Mucosa of gallbladder (tissue), 1 donor: Measurements from ENCODE around the gene SUPV3L1. TPM values are rescaled to one million over a fixed set of nuclear protein-coding genes. Genes with fewer than 3 reads are reported as not detected.

Experiments used
- DNase-seq: peaks from one replicate; pipeline ENCODE4 v3.0.0-alpha.2; 2020; ENCODE audit warnings: low spot score
- total RNA-seq: library from RNA; stranded (reverse); gene quantifications from one replicate; pipeline ENCODE4 v1.2.1, GENCODE V29; 2021
- donor health status: DM: no; HTN: no; CAD: no.

SUPV3L1 gene
- total RNA-seq, 1 donor from 2014 or later, result 21.8 TPM

DNA sequence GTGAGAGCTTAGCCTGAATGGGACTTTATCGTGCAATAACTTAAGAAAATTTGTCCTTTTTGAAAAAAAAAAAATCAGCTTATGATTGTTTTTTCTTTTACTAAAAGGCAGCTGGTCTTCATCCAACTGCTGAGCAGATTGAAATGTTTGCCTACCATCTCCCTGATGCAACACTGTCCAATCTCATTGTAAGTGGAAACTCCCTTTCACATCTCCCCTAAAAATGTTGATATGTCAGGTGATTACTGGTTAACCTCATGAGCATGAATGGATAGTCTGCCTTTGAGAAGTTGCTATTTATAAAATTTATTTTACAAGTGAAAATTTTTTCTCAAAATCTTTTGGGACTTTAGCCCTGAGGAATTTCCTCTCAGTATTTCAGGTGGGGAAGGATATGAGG, 22.3 kb downstream of the SUPV3L1 start:
- DNase-seq, result no peak

DNA sequence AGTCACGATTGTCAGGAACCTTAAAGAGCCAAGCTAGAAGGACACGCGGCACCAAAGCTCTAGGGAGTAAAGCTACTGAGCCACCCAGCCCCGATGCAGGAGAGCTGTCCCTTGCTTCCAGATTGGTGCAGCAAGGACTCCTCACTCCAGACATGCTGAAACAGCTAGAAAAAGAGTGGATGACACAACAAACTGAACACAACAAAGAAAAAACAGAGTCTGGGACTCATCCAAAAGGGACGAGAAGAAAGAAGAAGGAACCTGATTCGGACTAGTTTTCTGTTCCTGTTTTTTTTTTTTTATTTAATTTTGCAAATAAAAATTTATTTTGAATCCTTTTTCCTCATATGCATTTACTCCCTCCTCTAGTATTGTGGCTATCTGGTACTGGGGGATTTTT, 28.7 kb downstream of the SUPV3L1 start:
- DNase-seq, result no peak

DNA sequence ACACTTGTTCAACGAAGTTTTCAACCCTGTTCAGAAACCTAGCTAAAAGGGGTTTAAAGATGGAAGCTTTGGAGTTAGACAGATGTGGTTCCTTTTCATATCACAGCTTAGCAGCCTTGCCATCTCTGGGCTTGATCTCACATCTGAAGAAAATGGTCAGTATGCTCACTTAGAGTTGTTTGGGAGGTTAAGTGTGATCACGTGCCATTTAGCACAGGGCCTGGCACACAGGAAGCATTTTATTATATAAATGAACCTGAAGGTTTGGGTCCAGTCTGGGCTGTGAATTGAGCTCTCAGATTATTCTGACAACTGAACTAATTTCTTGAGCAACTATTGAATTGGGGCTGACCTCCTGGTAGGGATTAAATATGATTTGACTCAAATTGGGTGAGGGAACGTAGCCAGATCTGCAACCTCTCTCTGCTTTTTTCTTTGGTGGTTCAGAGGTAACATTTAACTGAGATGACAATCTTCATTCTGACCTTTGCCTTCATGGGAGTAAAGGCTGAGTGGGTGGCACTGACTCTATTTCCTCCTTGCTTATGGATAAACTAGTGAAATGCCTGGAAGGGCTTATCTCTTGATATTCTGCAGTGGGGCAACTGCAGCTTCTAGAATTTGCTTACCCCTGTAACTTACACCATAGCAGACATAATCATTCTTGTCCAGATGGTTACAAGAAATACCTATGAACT, 29.9 kb downstream of the SUPV3L1 start:
- no peak for DNase-seq

DNA sequence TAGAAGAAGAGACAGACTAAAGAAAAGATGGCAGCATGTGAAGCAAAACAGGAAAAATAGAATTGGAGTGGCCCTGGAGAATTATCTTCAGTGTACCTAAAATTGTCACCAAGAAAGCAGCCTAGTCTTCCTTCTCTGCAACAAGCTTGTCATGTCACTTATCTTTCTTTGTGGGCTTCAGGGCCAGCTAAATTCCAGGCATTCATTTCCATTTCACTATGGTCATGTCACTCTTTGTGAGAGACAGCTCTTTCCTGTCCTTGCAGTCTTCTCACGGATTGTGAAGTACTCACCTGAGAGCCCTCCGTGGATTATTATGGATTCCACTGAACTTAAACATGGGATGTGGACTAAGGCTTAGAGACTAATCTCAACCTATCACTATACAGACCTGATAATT, 31.1 kb downstream of the SUPV3L1 start:
- DNase-seq, result no peak

DNA sequence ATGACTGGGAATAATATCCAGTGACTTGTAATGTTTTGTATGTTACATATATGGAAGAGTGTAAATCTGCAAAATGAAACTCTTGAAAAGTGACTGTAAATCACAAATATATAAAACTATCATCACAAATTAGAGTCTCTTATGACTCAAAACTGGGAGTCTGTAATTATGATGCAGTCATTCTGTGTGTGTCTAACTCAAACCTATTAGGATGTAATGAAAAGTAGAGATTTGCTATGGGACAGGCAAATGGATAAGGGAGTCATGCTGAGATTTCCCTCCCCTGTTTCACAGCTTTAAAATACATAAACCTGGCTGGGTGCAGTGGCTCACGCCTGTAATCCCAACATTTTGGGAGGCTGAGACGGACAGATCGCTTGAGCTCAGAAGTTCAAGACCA, 31.5 kb downstream of the SUPV3L1 start:
- no peak for DNase-seq

DNA sequence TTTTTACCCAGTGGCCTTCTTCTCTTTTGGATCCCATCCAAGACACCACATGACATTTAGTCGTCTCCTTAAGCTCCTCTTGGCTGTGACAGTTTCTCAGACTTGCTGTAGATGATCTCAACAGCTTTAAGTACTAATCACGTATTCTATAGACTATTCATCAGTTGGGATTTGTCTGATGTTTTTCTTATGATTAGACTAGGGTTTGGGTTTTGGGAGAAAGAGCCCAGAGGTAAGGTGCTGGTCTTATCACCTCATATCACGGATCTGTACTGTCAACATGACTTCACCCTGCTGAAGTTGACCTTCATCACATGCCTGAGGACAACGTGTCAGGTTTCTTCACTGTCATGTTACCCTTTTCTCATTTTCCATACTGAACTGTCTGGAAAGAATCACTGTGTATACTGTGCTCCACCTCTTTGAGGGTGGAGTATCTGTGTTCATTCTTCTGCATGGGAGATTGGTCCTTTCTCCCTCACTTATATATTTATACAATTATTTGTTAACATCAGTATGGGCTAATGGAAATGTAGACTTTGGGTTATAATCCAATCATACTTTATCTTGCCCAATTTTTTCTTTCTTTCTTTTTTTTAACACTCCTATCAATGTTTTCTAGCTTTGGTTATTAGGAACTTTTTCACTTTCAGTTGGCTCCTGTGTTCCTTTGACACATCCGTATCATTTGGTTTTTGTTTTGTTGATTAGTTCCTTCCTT, 33.7 kb downstream of the SUPV3L1 start:
- no peak for DNase-seq

DNA sequence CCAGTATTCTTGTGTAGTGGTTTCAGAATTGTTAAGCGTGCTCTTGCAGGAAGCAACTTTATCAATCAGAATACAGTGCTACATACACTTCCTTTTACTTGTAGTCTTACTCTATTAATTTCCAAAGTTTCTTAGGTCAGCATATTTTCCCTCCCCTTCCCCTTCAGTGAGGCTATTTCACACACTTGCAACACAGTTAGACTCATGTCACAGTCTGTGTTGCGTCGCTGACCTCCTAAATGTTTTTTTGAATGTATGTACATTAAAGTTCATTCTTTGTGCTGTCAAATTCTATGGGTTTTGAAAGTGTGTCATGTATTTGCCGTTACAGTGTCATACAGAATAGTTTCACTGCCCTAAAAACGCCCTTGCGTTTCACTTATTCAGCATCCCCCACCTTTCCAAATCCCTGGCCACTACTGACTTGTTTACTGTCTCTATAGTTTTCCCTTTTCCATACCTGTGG, 34.7 kb downstream of the SUPV3L1 start:
- DNase-seq, result no peak

DNA sequence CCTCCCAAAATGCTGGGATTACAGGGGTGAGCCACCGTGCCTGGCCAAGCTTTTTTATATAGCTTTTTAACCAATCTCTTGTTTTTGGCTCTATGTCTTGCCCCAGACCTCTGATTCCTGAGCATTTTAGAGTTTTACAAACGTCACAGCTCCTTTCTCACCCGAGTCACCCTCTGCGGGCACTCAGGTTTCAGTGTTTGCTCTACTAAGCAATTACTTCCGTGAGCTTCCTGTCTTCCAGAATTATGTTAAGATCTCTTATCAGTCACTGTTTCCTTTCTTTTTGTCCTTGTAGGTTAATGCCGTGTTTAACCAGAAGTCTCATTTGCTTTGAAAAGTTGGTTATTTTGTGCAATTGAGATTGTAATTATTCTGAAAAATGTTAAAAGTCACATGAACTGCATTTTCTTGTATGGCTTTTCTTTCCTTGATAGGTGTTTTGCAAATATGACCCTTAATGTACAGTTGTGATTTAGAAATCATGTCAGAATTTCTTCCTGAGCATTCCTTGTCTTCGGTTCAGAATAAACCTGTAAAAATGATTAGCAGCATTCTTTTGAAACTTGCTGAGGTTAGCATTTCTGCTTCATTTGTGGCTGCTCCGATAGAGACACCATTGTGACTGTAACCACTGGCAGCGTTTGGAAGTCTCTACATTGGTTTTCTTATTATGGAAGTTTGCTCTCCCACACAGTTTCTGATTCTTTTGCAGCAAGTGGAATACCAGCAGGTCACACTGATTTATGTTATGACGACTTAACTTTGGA, 35.6 kb downstream of the SUPV3L1 start:
- no peak for DNase-seq

DNA sequence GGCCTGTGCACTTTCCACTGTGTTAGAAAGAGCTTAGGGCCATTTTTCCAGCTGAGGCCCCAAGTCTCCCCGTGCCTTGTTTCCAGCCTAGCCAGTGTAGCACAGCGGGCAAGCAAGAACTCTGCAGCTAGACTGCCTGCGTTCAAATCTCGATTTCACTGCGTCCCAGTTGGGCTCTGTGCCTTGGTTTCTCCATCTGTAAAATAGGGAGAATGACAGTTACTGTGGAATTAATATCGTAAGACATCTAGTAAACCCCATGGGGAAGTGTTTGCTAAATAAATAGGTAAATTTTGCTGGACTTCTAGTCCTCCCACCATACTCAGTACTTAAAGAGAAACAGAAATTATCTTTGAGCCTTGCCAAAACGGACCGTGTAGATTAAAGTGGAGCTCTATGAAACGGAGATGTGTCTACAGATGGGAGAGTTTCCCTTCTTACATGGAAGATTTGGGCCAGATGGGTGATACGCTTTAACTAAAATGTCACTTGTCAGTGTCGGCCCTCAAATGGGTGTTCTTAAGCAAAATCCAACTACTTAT, 36.6 kb downstream of the SUPV3L1 start:
- no peak for DNase-seq

DNA sequence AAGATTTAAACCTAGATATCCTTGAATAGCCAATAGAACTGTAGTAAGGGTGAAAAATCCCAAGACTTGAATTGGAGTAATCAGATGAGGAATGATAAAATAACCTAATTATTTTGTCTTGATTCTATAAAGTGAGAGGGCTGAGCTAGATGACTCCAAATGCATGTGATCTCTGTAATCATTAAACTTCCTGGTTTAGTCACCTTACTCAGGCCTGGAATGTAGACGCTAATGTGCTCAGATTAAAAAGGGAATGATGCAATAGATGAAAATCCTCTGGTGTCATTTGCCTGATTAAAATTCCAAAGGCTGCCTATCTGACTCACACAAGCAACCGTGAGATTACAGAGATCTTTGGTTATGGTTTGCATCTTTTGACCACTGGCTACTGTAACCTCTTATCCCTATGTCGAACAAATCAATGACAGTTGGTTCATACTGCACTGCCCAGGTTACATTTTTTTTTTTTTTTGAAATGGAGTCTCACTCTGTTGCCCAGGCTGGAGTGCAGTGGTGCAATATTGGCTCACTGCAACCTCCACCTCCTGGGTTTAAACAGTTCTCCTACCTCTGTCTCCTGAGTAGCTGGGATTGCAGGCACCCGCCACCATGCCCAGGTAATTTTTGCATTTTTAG, 37.2 kb downstream of the SUPV3L1 start:
- DNase-seq, result no peak

DNA sequence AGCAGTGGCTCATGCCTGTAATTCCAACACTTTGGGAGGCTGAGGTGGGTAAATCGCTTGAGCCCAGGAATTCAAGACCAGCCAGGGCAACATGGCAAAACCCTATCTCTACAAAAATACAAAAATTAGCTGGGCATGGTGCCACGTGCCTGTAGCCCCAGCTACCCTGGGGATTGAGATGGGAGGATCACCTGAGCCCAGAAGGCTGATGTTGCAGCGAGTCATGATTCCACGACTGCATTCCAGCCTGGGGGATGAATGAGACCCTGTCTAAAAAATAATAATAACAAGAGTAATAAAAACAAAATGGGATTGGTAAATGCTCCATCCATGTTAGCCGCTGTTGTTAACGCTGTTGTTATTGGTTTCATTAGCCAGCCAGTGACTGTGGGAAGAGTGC, 38.8 kb downstream of the SUPV3L1 start:
- no peak for DNase-seq

DNA sequence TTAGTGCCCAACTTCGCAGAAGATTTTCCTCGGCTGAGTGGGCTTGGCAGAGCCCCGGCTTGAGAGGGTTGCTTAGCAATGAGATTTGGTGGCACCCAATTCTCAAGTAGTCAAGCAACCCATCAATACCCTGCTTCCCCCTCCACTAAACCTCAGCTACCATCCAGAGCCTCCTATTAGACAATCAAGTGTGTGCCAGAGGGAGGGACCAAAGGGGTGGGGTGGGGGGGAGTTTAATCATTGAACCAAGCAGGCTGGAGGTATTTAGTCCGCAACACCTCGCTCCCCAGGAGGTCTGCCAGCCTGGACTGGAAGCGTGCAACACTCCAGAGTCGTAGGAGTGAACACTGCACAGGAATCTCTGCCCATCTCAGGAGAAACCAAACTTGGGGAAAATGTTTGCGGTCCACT, 40.0 kb downstream of the SUPV3L1 start, which contains the start of gene HKDC1:
HKDC1 (plus strand) TSS at position 292 of the 411 bp plus-strand sequence; CDS start at position 396, 104 bp downstream.
- peak; percentile 71 for DNase-seq

DNA sequence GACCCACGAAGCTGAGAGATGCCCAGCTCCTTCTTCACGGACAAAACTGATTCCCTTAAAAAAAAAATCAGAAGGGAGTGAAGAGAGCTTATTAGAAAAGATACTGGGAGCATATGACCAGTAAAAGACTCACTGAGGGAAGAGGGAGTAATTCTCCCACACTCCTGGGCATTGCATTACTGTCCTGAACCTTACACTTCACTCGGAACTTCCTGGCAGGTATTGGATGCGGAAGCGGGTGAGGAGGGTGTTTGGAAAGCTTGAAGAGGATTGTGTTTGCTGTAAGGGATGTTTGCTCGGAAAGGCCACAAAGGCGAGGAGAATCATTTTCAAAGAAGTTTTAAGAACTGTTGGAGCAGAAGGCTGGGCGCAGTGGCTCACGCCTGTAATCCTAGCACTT, 40.5 kb downstream of the SUPV3L1 start:
- no peak for DNase-seq

DNA sequence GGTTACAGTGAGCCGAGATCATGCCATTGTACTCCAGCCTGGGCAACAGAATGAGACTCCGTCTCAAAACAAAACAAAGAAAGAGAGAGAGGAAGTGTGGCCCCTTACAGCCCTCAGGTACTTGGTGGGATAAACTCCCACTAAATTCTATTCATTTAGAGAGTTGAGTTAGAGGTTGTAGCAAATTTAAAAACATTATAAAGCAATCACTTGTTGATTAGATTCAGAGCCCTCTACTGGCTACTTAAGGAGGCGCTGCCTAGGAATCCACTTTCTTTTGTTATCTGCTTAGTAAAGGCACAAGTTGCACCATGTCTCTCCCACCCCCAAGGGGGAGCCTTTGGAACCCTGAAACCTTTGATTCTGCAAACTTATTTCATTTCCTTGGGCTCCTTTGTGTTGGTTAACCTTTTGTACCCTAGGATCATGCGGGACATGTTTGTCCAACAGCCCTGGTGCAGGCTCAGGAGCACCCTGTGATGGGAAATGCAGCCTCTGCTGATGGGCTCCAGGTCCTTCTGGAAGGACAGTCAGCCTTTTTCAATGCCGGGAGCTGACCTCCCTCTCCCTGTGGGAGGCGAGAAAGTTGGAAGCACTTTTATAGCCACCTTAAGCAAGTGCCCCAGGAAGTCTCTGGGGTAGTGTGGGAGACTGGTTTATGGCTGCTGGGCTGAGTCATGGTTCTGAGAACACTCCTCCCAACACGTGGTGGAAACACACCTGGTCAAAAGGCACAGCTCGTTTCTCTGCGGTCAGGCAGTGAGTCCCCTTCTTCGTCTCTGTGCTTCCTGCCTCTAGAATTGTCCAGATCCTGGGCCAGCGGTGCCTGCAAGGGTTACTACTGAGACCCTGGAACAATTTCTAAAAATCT, 42.4 kb downstream of the SUPV3L1 start:
- peak; percentile 75 for DNase-seq

DNA sequence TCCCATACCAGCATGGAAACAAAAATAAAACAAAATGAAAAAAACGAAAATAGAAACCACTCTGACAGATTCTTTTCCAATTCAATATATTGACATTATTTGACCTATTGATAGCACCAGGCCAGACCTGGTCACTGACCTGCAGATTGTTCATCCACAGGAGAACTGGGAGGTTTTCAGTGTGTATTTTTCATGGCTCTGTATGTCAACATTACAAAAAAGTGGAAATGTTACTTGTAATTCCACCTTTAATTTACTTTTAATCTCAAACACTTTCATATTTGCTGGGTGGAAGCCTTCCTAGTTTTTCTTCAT, 43.0 kb downstream of the SUPV3L1 start:
- no peak for DNase-seq

DNA sequence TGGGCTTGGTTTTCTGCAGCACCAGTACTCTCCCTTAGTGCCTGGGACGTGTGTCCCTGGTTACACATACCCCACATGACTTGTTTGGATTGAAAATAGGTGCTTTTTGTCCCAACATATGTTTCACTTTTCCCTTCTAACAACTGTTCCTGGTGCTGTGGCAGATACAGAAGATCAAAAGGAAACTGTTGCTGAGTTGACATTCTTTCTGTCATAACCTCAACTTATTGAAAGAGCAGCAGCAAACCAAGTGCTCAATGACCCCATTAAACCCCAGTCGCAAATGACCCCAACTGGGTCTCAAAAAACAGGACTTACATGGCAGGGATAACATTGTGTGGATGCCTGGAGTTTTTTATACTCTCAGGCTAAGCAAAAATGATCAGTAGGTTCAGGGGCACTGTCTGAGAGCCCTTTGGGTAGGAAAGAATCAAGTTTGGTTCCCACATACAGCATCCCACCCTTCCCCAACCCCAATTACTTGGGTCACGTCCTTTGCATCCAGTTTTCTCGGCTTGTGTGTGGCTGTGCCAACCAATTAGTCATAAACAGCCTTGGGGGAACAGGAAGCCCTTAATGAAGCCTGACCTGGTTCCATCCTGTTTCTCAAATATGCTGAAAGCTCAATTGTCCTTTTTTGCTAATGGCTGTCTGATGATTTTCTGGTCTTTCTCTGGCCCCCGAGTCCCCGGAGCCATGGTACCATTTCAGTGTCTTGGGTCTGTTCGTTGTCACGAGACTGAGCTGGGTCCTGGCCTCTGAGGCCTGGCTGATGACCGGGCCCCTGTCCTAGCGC, 45.0 kb downstream of the SUPV3L1 start:
- DNase-seq, result no peak

DNA sequence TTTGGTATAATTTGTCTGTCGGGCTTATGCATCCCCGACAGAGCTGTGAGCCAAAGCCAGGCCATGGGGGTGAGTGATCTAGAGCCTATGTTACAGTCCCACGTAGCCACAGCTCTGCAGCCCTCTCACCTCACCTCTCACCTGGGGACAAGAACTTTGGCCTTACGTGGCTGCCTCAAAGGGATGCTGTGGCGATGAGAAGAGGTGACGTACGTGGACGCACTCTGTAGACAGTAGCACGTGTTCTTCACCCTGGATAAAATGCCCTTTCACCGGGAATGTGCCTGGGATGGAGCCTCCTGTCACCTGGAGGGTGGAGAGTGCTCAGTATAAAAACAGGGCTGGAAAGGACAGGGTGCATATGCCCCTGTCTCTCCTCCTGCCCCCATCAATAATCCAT, 45.6 kb downstream of the SUPV3L1 start:
- no peak for DNase-seq

DNA sequence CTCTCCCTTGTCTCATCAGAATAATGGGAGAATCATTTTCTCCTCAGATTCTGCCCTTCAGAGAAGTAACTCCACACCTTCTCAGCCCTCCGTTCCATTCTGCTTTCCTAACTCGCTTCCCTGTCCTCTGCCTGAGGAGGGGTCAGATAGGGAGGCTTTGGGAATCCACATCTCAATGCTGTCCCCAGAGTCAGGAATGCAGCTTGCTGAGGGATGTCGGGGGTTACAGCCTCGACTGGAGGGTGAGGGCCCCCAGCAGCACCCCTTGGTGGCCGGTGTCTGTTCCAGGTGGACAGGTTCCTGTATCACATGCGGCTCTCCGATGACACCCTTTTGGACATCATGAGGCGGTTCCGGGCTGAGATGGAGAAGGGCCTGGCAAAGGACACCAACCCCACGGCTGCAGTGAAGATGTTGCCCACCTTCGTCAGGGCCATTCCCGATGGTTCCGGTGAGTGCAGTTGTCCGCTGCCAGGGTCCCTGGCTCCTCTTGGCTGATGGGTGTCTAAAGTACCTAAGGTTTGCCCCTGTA, 47.0 kb downstream of the SUPV3L1 start:
- DNase-seq, result no peak

DNA sequence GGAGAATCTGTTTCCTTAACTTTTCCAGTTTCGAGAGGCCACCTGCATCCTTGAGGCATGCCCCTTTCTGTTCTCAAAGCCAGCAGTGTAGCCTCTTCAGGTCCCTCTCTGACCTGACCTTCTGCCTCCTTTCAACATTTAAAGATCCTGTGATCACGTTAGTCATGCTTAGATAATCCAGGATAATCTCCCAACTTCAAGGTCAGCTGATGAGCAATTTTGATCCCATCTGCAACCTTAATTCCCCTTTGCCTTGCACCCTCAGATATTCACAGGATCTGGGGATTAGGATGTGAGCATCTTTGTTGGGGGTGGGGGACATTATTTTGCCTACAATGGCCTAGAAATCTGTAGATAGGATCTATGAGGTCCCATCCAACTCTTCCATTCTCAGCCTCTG, 48.1 kb downstream of the SUPV3L1 start:
- DNase-seq, result no peak

DNA sequence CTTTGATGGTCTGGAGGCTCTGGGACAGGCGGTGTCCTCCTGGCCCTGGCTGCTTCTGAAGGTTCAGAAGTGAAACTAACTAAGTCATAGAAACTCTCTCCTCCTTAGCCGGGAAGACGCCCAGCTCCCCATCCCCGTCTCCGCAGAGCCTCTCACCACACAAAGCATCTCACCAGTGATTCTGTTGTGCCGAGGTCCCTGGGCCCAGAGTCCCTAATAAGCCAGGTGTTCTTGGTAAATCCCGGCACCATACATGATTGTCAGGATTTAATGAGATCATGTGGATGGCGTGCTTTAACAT, 49.5 kb downstream of the SUPV3L1 start:
- no peak for DNase-seq
